NCI-H1092 treated with DMSO at 0.1 percent for 48 hours (cell line): Measurements from ENCODE around the gene FAM81B.

Experiments used
- DNase-seq: peaks from one replicate; lab custom pipeline; 2025; lab: John Stamatoyannopoulos, UW

The FAM81B gene

GRCh38 chr5:95471942-95472341, 80.8 kb downstream of the FAM81B start:
- no peak for DNase-seq

DNA sequence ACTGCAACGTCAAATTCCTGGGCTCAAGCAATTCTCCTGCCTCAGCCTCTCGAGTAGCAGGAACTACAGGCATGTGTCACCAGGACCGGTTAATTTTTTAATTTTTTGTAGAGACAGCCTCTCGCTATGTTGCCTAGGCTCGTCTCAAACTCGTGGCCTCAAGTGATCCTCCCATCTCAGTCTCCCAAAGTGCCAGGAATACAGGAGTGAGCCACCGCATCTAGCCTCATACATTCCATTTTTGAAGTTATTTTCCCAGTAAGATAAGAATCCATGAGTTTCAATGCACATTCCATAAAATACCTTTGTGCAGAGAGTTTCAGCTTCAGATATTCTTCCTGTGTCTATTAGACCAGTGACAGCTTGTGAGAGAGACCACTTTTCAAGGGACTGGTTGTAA, 93.3 kb downstream of the FAM81B start:
- no peak for DNase-seq

DNA sequence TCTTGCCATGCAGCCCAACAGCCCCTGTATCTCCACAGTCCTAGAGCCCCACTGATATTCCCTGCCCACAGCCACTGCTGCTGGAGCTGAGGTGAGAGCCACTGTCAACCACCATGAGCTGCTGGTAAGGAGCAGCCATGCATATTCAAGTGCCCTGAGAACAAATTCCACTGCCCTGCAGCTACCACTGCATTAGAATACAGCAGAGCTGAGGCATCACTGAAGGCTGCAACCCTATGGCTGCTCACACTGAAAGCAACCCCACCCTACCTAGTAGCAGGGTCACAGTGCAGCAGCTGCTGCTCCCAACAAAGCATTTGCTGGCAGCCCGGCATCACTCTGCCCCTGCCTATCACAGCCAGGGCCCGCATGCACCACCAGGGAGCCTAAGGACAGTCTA, 95.0 kb downstream of the FAM81B start:
- no peak for DNase-seq

DNA sequence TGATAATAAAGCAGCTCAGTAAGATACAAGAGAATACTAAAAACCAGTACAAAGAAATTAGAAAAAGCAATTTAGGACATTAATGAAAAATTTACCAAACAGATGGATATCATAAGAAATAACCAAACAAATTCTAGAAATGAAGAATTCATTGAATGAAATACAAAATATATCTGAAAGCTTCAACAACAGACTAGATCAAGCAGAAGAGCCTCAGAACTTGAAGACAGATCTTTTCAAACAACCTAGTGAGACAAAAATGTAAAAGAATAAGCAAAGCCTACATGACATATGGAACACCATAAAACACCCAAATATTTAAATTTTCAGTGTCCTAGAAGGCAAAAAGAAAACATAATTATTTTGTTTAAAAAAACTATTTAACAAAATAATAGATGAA, 96.7 kb downstream of the FAM81B start:
- DNase-seq = no peak
